Vagina (tissue), 2 donors: ENCODE measurements around the gene NPIPB2. TPM values are rescaled to one million over a fixed set of nuclear protein-coding genes. Genes with fewer than 3 reads are reported as not detected.

Experiments
- DNase-seq, 2 donors: peaks; one replicate each; pipeline ENCODE4 v3.0.0-alpha.2; 2017; ENCODE audit errors: extremely low spot score in 2 of 2
- H3K27ac ChIP-seq: fragments of 200-600 bp; sonication (generic); one replicate; pipeline ENCODE4 v1.5.1; 2019
- H3K27me3 ChIP-seq: fragments of 200-600 bp; sonication (generic); one replicate; pipeline ENCODE4 v1.5.1; 2019
- H3K36me3 ChIP-seq, 2 donors: fragments of 200-600 bp; sonication (generic); one replicate each; pipeline ENCODE4 v1.5.1; 2017 to 2019
- H3K4me1 ChIP-seq: fragments of 200-600 bp; sonication (generic); one replicate; pipeline ENCODE4 v1.5.1; 2019
- H3K4me3 ChIP-seq, 2 donors: fragments of 200-600 bp; sonication (generic); 1 replicate in 1 of 2; 2 replicates in 1 of 2; pipeline ENCODE4 v1.5.1; 2016 to 2019
- H3K9me3 ChIP-seq: fragments of 200-600 bp; sonication (generic); one replicate; pipeline ENCODE4 v1.5.1; 2019
- CTCF ChIP-seq, 3 experiments: fragments of 450-650 bp in 2 of 3; fragments of 200-600 bp in 1 of 3; sonication (generic) in 1 of 3; IDR thresholded peaks; one replicate each; pipeline ENCODE4 v1.5.1; 2017 to 2019; ENCODE audit warnings: antibody characterized with exemption in 3 of 3, mild to moderate bottlenecking in 2 of 3, moderate library complexity in 2 of 3
- POLR2A ChIP-seq, 2 donors: fragments of 450-650 bp; IDR thresholded peaks; one replicate each; pipeline ENCODE4 v1.6.1; 2017; ENCODE audit warnings: antibody characterized with exemption in 2 of 2, mild to moderate bottlenecking in 2 of 2, moderate library complexity in 2 of 2
- POLR2AphosphoS5 ChIP-seq, 2 donors: sonication (generic); formaldehyde crosslinking; IDR thresholded peaks; one replicate each; pipeline ENCODE4 v1.9.0; 2017; ENCODE audit warnings: antibody characterized with exemption in 2 of 2, mild to moderate bottlenecking in 2 of 2, low read depth in 1 of 2; ENCODE audit not compliant: insufficient read depth in 1 of 2
- intact Hi-C: fragments of 100-400 bp; cut with DNase I; formaldehyde crosslinking; loops from one replicate; pipeline ENCODE4 v1.15.1; 2023
- total RNA-seq: library from RNA; depleted of rRNA; stranded (reverse); fragments of >200 nt; gene quantifications from one replicate; pipeline ENCODE4 v1.2.3, GENCODE V29; 2016

The NPIPB2 gene
- total RNA-seq, 1 donor from 2014 or later: 13.5 TPM

GRCh38 chr16:11915644-11916523, 26.0 kb downstream of the NPIPB2 start, which contains the start of gene GSPT1:
Gene GSPT1, minus strand, starts transcription at chr16:11915956. Its CDS starts 236 bp downstream, at chr16:11915720.
- Histone ChIP-seq H3K36me3 (no peaks in the 10 kb centered on the region), H3K4me3 (peak within 1 kb of the TSS; percentile 74 to 86), H3K4me1 (peaks cover 44% of the 10 kb centered on the region), H3K27ac (peak within 1 kb of the TSS; percentile 91), H3K9me3 (no peaks in the 10 kb centered on the region), H3K27me3 (no peaks in the 10 kb centered on the region)
- DNase-seq: peak; percentile 99
- intact Hi-C loops: loop anchor here (10.0 kb wide), 1 partner anchor 61 kb away; the partner anchor contains the start of gene RSL1D1
- TF ChIP-seq CTCF (IDR thresholded peaks at IDR 0.05) (peak in 1 of 3 experiments; percentile 3), POLR2A (IDR thresholded peaks at IDR 0.05) (peak in 1 of 2 donors; percentile 94), POLR2AphosphoS5 (IDR thresholded peaks at IDR 0.05; ENCODE audit: insufficient read depth in 1 of 2, low read depth in 1 of 2) (peak; percentile 97 to 98)

- no peak for TF ChIP-seq CTCF (IDR thresholded peaks at IDR 0.05)
- TF ChIP-seq POLR2A (IDR thresholded peaks at IDR 0.05): no peak
- TF ChIP-seq POLR2AphosphoS5 (IDR thresholded peaks at IDR 0.05; ENCODE audit: insufficient read depth in 1 of 2, low read depth in 1 of 2): no peak
- peak overlapping the region; percentile 74 to 86 for H3K4me3 ChIP-seq
- no peaks in the 10 kb centered on the region for H3K9me3 ChIP-seq
- peak overlapping the region; percentile 91 for H3K27ac ChIP-seq
- no peaks in the 10 kb centered on the region for H3K36me3 ChIP-seq
- H3K27me3 ChIP-seq: no peaks in the 10 kb centered on the region
- no peak for DNase-seq
- H3K4me1 ChIP-seq: peaks cover 51% of the 10 kb centered on the region
- intact Hi-C loops: loop anchor here (10.0 kb wide), 1 partner anchor 60 kb away; the partner anchor contains the start of gene RSL1D1
These were observed 26.7 kb downstream of the NPIPB2 start for GRCh38 chr16:11915114-11915643.

GRCh38 chr16:11914210-11915113, 27.4 kb downstream of the NPIPB2 start:
- Histone ChIP-seq H3K9me3 (no peaks in the 10 kb centered on the region), H3K27me3 (no peaks in the 10 kb centered on the region), H3K4me1 (peaks cover 59% of the 10 kb centered on the region), H3K27ac (peak overlapping the region; percentile 91), H3K4me3 (peak overlapping the region; percentile 74 to 86), H3K36me3 (no peaks in the 10 kb centered on the region)
- DNase-seq: no peak
- intact Hi-C loops: loop anchor here (10.0 kb wide), 1 partner anchor 60 kb away; the partner anchor contains the start of gene RSL1D1
- TF ChIP-seq POLR2AphosphoS5 (IDR thresholded peaks at IDR 0.05; ENCODE audit: insufficient read depth in 1 of 2, low read depth in 1 of 2) (peak in 1 of 2 donors; percentile 17), POLR2A (IDR thresholded peaks at IDR 0.05) (no peak)

- intact Hi-C loops: loop anchor here (10.0 kb wide), 1 partner anchor 59 kb away; the partner anchor contains the start of gene RSL1D1
- H3K27me3 ChIP-seq: no peaks in the 10 kb centered on the region
- H3K4me1 ChIP-seq: peaks cover 67% of the 10 kb centered on the region
- no peak for DNase-seq
- H3K4me3 ChIP-seq: peak overlapping the region; percentile 74 to 86
- H3K27ac ChIP-seq: no peak overlapping the region
- H3K9me3 ChIP-seq: no peaks in the 10 kb centered on the region
- no peaks in the 10 kb centered on the region for H3K36me3 ChIP-seq
- TF ChIP-seq CTCF (IDR thresholded peaks at IDR 0.05) (no peak), POLR2AphosphoS5 (IDR thresholded peaks at IDR 0.05; ENCODE audit: insufficient read depth in 1 of 2, low read depth in 1 of 2) (no peak)
These were observed 28.3 kb downstream of the NPIPB2 start for GRCh38 chr16:11913425-11914079.
